ENCODE results near the gene CAPN5.
"Not testable (repeated sequence)": the region's sequence is repeated elsewhere in the genome, so short reads cannot be mapped to it uniquely, and the experiment has no call there.

The CAPN5 gene

DNA sequence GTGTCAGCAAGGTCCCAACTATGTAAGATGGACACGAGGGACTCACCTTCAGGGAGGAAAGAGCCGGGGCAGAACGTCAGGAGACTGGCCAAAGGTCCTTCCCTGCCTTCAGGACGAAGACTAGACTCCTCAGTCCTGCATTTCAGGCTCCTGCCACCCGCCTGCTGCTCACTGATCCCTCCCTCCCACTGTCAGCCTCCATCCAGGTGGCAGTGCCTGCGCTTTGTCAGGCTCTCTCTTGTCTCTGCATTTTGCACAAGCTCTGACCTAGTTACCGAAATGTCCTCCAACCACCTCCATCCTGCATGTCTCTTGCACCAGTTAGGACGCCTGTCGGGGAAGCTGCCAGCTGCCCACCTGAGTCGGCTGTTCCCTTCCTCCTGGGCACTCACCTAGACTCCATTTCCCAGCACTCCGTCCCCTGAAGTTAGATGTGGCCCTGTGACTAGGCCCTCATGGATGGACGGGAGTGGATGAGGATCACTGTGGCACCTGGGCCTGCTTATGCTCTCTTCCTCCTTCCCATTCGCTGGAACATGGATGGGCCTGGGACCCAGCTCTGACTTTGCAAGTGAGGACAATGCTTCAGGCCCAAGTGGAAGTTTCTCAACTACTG lies 24.6 kb upstream of the CAPN5 start:
- no peak overlapping the region for H3K27ac ChIP-seq
- TF ChIP-seq, protein P1, sequence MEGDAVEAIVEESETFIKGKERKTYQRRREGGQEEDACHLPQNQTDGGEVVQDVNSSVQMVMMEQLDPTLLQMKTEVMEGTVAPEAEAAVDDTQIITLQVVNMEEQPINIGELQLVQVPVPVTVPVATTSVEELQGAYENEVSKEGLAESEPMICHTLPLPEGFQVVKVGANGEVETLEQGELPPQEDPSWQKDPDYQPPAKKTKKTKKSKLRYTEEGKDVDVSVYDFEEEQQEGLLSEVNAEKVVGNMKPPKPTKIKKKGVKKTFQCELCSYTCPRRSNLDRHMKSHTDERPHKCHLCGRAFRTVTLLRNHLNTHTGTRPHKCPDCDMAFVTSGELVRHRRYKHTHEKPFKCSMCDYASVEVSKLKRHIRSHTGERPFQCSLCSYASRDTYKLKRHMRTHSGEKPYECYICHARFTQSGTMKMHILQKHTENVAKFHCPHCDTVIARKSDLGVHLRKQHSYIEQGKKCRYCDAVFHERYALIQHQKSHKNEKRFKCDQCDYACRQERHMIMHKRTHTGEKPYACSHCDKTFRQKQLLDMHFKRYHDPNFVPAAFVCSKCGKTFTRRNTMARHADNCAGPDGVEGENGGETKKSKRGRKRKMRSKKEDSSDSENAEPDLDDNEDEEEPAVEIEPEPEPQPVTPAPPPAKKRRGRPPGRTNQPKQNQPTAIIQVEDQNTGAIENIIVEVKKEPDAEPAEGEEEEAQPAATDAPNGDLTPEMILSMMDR (IDR thresholded peaks at IDR 0.05): no peak
- no peak for TF ChIP-seq ZFX (IDR thresholded peaks at IDR 0.05; ENCODE audit: borderline replicate concordance)

- no peak for TF ChIP-seq ZFX (IDR thresholded peaks at IDR 0.05; ENCODE audit: borderline replicate concordance)
- TF ChIP-seq, protein P1 (IDR thresholded peaks at IDR 0.05): no peak
Observed at GRCh38 chr11:77044356-77044755, 22.4 kb upstream of the CAPN5 start.

DNA sequence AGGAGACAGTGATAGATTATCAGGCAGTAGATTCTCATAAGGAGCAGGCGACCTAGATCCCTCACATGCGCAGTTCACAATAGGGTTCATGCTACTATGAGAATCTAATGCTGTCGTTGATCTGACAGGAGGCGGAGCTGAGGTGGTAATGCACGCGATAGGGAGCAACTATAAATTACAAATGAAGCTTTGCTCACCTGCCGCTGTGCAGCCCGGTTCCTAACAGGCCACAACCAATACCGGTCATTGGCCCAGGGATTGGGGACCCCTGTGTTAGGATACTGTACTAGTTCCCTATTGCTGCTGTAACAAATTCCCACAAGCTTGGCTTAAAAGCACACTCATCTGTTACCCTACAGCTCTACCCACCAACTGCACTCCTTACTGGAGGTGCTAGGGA lies 21.9 kb upstream of the CAPN5 start:
- H3K27ac ChIP-seq: no peak overlapping the region
- TF ChIP-seq, protein P1 (IDR thresholded peaks at IDR 0.05): no peak
- TF ChIP-seq ZFX (IDR thresholded peaks at IDR 0.05; ENCODE audit: borderline replicate concordance): no peak

More at GRCh38 chr11:77044356-77044755, 22.4 kb upstream of the CAPN5 start:
- no peak overlapping the region for H3K27ac ChIP-seq

DNA sequence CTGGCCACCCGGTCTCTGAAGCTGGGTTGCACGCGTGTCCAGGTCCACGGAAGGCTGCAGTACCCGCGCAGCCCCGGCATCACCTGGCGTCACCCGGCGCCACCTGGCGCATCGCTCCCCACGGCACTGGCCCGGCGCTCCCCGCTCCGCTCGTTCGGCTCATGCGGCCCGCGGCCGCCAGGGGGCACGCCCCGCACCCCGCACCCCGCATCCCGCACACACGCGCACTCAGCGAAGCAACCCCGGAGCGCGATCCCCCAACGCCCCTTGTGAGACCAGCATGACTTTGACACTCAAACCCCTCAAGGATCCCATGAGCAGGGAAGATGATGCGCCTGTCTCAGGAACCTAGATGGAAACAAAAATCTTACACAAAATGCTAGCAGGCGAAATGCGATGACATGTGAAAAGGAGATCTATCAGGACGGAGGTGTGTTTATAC lies 20.7 kb upstream of the CAPN5 start:
- TF ChIP-seq ZFX (IDR thresholded peaks at IDR 0.05; ENCODE audit: borderline replicate concordance): no peak
- TF ChIP-seq, protein P1 (IDR thresholded peaks at IDR 0.05): peak; percentile 90
- no peak overlapping the region for H3K27ac ChIP-seq

- TF ChIP-seq, protein P1 (IDR thresholded peaks at IDR 0.05): peak; percentile 75
- no peak for TF ChIP-seq ZFX (IDR thresholded peaks at IDR 0.05; ENCODE audit: borderline replicate concordance)
- no peak overlapping the region for H3K27ac ChIP-seq
Observed at GRCh38 chr11:77047007-77047927, 19.5 kb upstream of the CAPN5 start.

DNA sequence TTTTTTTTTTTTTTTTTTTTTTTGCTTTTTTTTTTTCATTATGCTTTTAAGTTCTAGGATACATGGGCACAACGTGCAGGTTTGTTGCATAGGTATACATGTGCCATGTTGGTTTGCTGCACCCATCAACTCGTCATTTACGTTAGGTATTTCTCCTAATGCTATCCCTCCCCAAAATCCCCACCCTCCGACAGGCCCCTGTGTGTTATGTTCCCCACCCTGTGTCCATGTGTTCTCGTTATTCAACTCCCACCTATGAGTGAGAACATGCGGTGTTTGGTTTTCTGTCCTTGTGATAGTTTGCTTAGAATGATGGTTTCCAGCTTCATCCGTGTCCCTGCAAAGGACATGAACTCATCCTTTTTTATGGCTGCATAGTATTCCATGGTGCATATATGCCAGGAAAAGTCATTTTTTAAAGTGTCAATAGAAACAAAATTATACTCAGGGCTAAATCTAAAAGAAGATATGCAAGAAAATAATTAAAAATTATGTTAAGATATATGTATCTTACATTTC lies 18.8 kb upstream of the CAPN5 start:
- TF ChIP-seq, protein P1 (IDR thresholded peaks at IDR 0.05): peak; percentile 46
- not testable (repeated sequence) for H3K27ac ChIP-seq

- TF ChIP-seq, protein P1 (IDR thresholded peaks at IDR 0.05): no peak
- no peak for TF ChIP-seq ZFX (IDR thresholded peaks at IDR 0.05; ENCODE audit: borderline replicate concordance)
- no peak overlapping the region for H3K27ac ChIP-seq
Observed at GRCh38 chr11:77049026-77049425, 17.7 kb upstream of the CAPN5 start.
